Measurements from ENCODE around the gene SBF2.
"Not testable (repeated sequence)": the region's sequence is repeated elsewhere in the genome, so short reads cannot be mapped to it uniquely, and the experiment has no call there.

SBF2 gene

GRCh38 chr11:10029386-10030121 is 264.5 kb downstream of the SBF2 start:
- DNase-seq (ENCODE audit: extremely low read depth in 1 of 2, low read depth in 1 of 2): no peak

GRCh38 chr11:10026514-10026913 is 267.5 kb downstream of the SBF2 start:
- no peak for DNase-seq (ENCODE audit: extremely low read depth in 1 of 2, low read depth in 1 of 2)

DNA sequence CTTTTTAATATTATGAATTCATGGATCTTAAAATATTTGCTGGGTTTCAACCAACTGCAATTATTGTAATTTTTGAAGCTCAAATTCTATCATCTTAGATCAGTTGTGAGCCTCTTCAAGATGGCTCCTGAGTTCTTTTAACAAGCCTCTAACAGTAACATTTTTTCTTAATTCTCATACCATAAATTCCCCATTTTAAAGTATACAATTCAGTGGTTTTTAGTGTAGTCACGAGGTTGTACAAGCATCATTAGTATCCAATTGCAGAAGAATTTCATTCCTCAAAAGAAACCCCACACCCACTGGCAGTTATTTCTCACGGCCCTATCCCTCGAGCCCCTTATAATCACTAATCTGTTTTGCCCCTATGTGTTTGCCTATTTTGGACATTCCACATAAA is 270.8 kb downstream of the SBF2 start:
- no peak for DNase-seq (ENCODE audit: extremely low read depth in 1 of 2, low read depth in 1 of 2)

DNA sequence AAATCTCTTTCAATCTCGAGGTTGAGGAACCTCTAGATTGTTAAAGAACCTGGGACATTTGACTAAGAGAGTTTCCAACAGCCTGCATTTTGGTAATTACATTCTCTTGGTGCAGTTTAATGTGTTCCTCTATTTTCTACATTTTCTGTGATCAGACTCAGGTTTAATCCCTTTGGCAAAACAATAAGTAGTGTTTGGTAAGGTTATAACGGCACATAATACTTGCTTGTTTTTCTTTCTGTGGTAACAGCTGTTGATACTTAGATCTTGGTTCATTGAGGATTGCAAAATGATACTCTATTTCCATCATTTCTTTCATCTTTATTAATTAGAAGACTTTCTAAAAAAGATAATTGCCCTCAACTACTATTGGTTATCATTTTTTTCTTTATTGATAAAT is 271.3 kb downstream of the SBF2 start:
- DNase-seq (ENCODE audit: extremely low read depth in 1 of 2, low read depth in 1 of 2): no peak

DNA sequence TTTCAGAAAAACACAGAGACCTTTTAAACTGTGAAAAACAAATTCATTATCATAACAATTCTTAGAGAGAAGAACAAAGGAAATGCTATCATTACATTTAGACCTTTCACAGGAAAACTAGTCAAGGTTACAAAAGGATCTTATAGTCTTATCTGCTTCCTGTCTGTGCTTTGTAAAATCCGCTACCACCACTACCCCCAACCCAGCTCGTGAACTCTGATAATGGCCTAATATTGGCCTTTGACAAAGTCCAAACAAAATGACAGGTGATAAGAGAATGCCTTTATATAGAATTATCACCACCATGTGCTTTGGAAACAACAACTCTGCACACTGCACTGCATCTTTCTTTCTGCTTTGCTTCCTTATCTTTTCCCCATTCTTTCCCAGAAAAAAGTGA is 272.5 kb downstream of the SBF2 start:
- no peak for DNase-seq (ENCODE audit: extremely low read depth in 1 of 2, low read depth in 1 of 2)

GRCh38 chr11:10019906-10020682 is 273.9 kb downstream of the SBF2 start:
- DNase-seq (ENCODE audit: extremely low read depth in 1 of 2, low read depth in 1 of 2): no peak

DNA sequence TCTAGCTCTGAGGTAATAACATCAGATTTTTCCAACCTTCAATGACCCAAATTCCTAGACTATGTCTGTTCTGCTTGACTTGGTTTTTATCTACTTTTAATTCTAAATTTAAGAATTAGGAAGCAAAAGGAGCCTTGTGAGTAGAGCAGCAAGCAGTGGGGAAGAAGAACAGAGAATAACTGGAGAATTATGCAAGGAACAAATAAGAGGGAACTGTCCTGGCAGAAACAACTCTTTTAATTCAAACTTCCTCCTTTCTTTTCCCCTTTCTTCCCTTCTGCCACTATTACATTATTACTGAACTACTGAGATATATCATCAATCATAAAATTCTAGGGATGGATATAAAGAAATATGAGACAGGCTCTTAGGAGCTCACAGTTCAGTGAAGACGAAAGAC is 276.1 kb downstream of the SBF2 start:
- no peak for DNase-seq (ENCODE audit: extremely low read depth in 1 of 2, low read depth in 1 of 2)

DNA sequence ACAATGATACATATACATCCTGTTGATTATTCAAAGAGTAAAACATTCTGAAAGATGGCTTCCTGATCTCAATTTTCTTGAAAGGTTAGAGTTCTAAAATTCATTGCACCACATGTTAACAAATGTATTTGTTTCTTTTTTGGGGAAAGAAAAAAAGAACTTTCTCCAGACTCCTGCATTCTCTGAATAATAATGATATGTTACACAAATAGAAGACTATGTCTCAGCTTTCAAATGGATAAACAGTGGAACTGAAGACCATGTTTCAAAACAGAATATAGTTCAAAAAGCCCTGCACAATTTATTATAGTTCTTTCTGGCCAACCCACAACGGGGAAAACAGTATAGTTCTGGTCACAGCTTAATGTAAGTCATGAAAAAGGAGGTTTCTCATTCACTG is 277.0 kb downstream of the SBF2 start:
- no peak for DNase-seq (ENCODE audit: extremely low read depth in 1 of 2, low read depth in 1 of 2)

- no peak for DNase-seq (ENCODE audit: extremely low read depth in 1 of 2, low read depth in 1 of 2)
Measured at GRCh38 chr11:10012068-10012467, 282.0 kb downstream of the SBF2 start.

GRCh38 chr11:10005955-10006525 is 288.0 kb downstream of the SBF2 start:
- no peak for DNase-seq (ENCODE audit: extremely low read depth in 1 of 2, low read depth in 1 of 2)

- DNase-seq (ENCODE audit: extremely low read depth in 1 of 2, low read depth in 1 of 2): no peak
Measured at GRCh38 chr11:10004526-10005113, 289.4 kb downstream of the SBF2 start.

GRCh38 chr11:10002221-10002620 is 291.8 kb downstream of the SBF2 start:
- no peak for DNase-seq (ENCODE audit: extremely low read depth in 1 of 2, low read depth in 1 of 2)

DNA sequence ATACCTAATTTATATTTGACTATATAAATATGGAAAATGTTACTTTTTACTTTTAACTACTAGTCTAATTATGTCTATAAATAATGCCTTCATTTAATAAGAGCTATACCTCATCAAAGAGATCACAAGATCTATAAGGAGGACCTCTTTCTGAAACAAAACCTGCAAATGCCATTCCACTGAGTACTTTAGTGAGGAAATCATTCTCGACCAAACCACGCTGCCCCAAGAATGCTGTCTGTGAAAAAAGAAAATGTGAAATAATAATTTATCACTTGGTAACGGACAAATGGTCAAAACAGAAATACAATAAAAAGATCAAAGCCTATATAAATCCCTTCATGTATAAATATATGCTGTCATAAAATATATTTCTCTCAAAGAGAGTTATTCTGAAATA is 301.7 kb downstream of the SBF2 start:
- DNase-seq (ENCODE audit: extremely low read depth in 1 of 2, low read depth in 1 of 2): no peak

DNA sequence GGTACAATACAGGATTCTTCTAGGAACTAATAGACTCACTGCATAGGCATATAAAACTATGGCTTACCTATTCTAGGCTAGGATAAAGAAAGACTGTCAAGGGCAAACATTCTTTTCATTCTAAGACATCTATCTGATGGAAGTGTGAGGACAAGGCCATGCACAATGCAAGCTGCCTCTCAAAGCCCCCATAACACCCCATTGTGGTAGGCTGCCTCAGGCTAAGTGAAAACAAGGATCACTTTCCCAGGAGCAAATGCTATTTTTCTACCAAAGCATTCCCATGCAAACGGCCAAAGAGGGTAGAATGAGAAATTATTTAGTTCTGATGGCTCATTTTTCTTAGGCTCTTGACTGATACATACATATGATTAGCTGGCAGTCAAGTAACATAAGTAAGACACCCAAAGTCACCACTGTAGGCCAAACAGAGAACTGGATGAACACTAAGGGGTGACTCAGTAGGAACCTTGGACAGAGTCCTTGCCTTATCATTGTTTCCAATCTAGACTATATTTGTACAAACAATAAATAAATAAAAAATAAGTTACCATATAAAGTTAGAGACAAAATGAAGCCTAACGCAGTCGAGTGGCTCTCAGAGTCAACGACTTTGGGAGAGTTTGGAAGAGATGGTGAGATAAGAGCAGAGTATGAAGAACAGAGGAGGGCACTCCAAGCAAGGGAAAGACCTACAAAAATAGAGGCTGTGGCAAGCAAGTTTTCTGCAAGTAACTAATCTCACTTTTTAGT is 303.6 kb downstream of the SBF2 start:
- no peak for DNase-seq (ENCODE audit: extremely low read depth in 1 of 2, low read depth in 1 of 2)

- DNase-seq (ENCODE audit: extremely low read depth in 1 of 2, low read depth in 1 of 2): not testable (repeated sequence)
Measured at GRCh38 chr11:9987303-9987702, 306.7 kb downstream of the SBF2 start.

DNA sequence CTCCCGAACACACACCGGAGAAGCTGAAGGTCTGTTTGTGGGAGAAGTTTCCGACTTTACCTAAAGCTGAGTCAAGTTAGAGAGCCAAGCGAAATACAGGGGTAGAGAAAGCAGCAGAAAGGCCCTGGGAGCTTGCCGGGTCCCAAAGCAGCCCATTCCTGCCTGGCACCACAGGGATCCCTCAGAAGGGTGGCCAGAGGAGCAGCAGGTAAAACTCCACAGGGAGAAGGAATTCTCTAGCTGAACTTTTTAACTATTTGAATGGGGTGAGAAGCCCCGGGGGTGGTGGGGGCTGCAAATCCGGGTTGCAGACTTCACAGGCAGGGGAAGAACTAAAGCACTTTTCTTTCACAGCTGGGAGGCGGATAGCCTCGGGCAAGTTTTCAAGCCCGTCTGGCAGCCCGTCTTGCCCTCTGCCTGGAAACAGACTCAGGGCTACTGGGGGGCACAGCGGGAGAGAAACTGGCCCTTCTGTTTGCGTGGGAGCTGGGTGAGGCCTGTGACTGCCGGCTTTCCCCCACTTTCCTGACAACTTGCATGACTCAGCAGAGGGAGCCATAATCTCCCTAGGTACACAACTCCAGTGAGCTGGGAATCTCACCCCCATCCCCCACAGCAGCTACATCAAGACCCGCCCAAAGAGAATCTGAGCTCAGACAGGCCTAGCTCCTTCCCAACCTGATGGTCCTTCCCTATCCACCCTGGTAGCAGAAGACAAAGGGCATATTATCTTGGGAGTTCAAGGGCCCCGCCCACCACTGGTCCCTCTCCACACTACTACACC is 311.0 kb downstream of the SBF2 start:
- no peak for DNase-seq (ENCODE audit: extremely low read depth in 1 of 2, low read depth in 1 of 2)

- DNase-seq (ENCODE audit: extremely low read depth in 1 of 2, low read depth in 1 of 2): no peak
Measured at GRCh38 chr11:9982127-9982795, 311.8 kb downstream of the SBF2 start.

DNA sequence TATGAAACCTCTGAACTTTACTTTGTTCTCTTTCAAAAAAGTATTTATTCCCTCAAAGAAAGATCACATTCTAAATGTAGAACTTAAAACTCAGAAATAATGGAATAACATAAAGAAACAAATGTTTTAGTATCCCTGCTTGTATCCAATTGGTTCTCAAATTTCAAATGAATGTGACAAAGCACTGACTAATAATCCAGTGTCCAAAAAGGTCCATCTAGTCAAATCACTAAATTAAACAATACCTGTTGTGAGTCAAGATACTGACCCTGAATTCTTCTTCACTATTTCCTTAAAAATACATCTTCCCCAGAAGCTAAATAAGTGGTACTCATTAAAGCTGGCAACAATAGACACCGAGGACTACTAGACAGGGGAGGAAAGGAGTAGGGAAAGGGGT is 313.1 kb downstream of the SBF2 start:
- DNase-seq (ENCODE audit: extremely low read depth in 1 of 2, low read depth in 1 of 2): no peak

GRCh38 chr11:9977554-9977953 is 316.5 kb downstream of the SBF2 start:
- no peak for DNase-seq (ENCODE audit: extremely low read depth in 1 of 2, low read depth in 1 of 2)

DNA sequence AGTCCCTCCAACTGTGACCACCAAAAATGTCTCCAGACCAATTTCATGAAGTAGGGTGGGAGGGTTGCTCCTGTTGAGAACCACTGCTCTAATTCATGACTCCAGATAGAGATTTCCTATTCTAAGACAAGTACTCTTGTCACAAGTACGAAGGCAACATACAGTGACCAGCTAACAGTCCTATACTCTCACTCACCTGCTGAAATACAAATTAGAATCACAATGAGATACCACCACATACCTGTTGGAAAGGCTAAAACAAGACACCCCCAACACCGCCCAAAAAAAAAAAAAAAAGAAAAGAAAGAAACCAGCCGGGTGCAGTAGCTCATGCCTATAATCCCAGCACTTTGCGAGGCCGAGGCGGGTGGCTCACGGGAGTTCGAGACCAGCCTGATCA is 319.6 kb downstream of the SBF2 start:
- DNase-seq (ENCODE audit: extremely low read depth in 1 of 2, low read depth in 1 of 2): no peak

All from activated CD8-positive, alpha-beta memory T cell treated with anti-CD3 and anti-CD28 coated beads for 1 hour (primary cell).